Ishikawa (cell line): ENCODE data around the gene TIAM1.

Experiments used
- CEBPB ChIP-seq: IDR thresholded peaks from 2 replicates; pipeline ENCODE4 v1.6.1; 2012
- CREB1 ChIP-seq: IDR thresholded peaks from 2 replicates; pipeline ENCODE4 v1.6.1; 2012; ENCODE audit warnings: low read depth
- EGR1 ChIP-seq: IDR thresholded peaks from 2 replicates; pipeline ENCODE4 v1.6.1; 2012
- EP300 ChIP-seq: IDR thresholded peaks from 2 replicates; pipeline ENCODE4 v1.6.1; 2012; ENCODE audit warnings: borderline replicate concordance
- FOXM1 ChIP-seq: IDR thresholded peaks from 2 replicates; pipeline ENCODE4 v1.6.1; 2012; ENCODE audit warnings: low read depth, borderline replicate concordance
- MAX ChIP-seq: IDR thresholded peaks from 2 replicates; pipeline ENCODE4 v1.6.1; 2012
- NFIC ChIP-seq: IDR thresholded peaks from 2 replicates; pipeline ENCODE4 v1.6.1; 2012
- RAD21 ChIP-seq: IDR thresholded peaks from 2 replicates; pipeline ENCODE4 v1.6.1; 2012; ENCODE audit warnings: low read depth
- REST ChIP-seq: IDR thresholded peaks from 2 replicates; pipeline ENCODE4 v1.6.1; 2012; ENCODE audit warnings: low read depth, mild to moderate bottlenecking
- TAF1 ChIP-seq: IDR thresholded peaks from 2 replicates; pipeline ENCODE4 v1.6.1; 2012; ENCODE audit warnings: low read depth, mild to moderate bottlenecking
- TCF12 ChIP-seq: IDR thresholded peaks from 2 replicates; pipeline ENCODE4 v1.6.1; 2012; ENCODE audit warnings: low read depth
- TEAD4 ChIP-seq: IDR thresholded peaks from 2 replicates; pipeline ENCODE4 v1.6.1; 2012
- USF1 ChIP-seq: IDR thresholded peaks from 2 replicates; pipeline ENCODE4 v1.6.1; 2012
- YY1 ChIP-seq: IDR thresholded peaks from 2 replicates; pipeline ENCODE4 v1.6.1; 2012; ENCODE audit warnings: low read depth
- ZBTB7A ChIP-seq: IDR thresholded peaks from 2 replicates; pipeline ENCODE4 v1.6.1; 2012; ENCODE audit warnings: low read depth

TIAM1 gene

GRCh38 chr21:31294691-31295090 lies 49.4 kb downstream of the TIAM1 start:
- no peak for TF ChIP-seq TCF12
- no peak for TF ChIP-seq MAX
- TF ChIP-seq RAD21 = no peak

GRCh38 chr21:31293986-31294385 lies 50.1 kb downstream of the TIAM1 start:
- TF ChIP-seq EP300 (0 out of 2 replicates have a peak, but pooled peaks have one; percentile 34), FOXM1 (no peak), MAX (no peak), EGR1 (no peak), NFIC (no peak), RAD21 (no peak)

- TF ChIP-seq TAF1 = no peak
- TF ChIP-seq MAX = no peak
- TF ChIP-seq EP300 = no peak
- TF ChIP-seq CEBPB = no peak
- no peak for TF ChIP-seq FOXM1
- TF ChIP-seq YY1 = no peak
- no peak for TF ChIP-seq RAD21
- no peak for TF ChIP-seq USF1
- TF ChIP-seq TCF12 = no peak
- TF ChIP-seq TEAD4 = no peak
- no peak for TF ChIP-seq REST
- TF ChIP-seq ZBTB7A = no peak
- TF ChIP-seq NFIC = no peak
- TF ChIP-seq EGR1 = no peak
These were observed 53.3 kb downstream of the TIAM1 start for GRCh38 chr21:31290765-31291164.

GRCh38 chr21:31289702-31290101 lies 54.4 kb downstream of the TIAM1 start:
- TF ChIP-seq TCF12 (no peak), NFIC (no peak), YY1 (no peak), RAD21 (no peak), REST (no peak), ZBTB7A (no peak), CEBPB (no peak), EP300 (no peak)

GRCh38 chr21:31288191-31288590 lies 55.9 kb downstream of the TIAM1 start:
- TF ChIP-seq RAD21 (no peak), YY1 (no peak), MAX (no peak), CREB1 (no peak), EGR1 (no peak), NFIC (no peak), TEAD4 (no peak), REST (no peak), EP300 (no peak), TCF12 (no peak), USF1 (no peak), FOXM1 (no peak), CEBPB (no peak)
